IMR-90 (cell line): ENCODE data around the gene CT45A10. TPM values are rescaled to one million over a fixed set of nuclear protein-coding genes. Genes with fewer than 3 reads are reported as not detected.
"Not testable (repeated sequence)": the region's sequence is repeated elsewhere in the genome, so short reads cannot be mapped to it uniquely, and the experiment has no call there.

Source experiments
- ATAC-seq: fragments of 200-7000 bp; cut with Tn5 transposase; 2 replicates; pipeline ENCODE4 v1.9.1; 2020; ENCODE audit warnings: low read depth, mild to moderate bottlenecking, moderate library complexity
- BruUV-seq: library from RNA; stranded (reverse); fragments of 400-500 nt; replicated peaks from 2 replicates; lab custom pipeline; 2021; lab: Mats Ljungman, UMichigan
- CTCF ChIA-PET: fragments of 300-600 bp; formaldehyde crosslinking; extraction: SDS; loops from one replicate; lab custom pipeline; 2021; ENCODE audit warnings: antibody characterized with exemption; lab: Yijun Ruan, JAX
- POLR2A ChIA-PET: fragments of 300-600 bp; sonication (Branson Sonifier 250); formaldehyde crosslinking; loops from one replicate; lab custom pipeline; 2022; ENCODE audit warnings: antibody characterized with exemption; ENCODE audit not compliant: unreplicated experiment; lab: Charles Lee
- DNase-seq: peaks from one replicate; pipeline ENCODE4 v3.0.0; 2013
- H2AFZ ChIP-seq: replicated peaks from 2 replicates; pipeline ENCODE3; 2013; ENCODE audit warnings: low read length, mild to moderate bottlenecking; ENCODE audit not compliant: poor library complexity
- H2AK5ac ChIP-seq: 2 replicates; pipeline ENCODE4 v1.6.1; 2013; ENCODE audit warnings: low read depth, low read length, inconsistent platforms
- H2AK9ac ChIP-seq: replicated peaks from 2 replicates; pipeline ENCODE3; 2013; ENCODE audit warnings: mild to moderate bottlenecking, low read depth, low read length, moderate library complexity; ENCODE audit not compliant: poor library complexity
- H2BK120ac ChIP-seq: 2 replicates; pipeline ENCODE4 v1.6.1; 2013; ENCODE audit warnings: low read depth, low read length, inconsistent platforms
- H2BK15ac ChIP-seq: 3 replicates; pipeline ENCODE4 v1.6.1; 2013; ENCODE audit warnings: low read depth, low read length, inconsistent platforms
- H2BK20ac ChIP-seq: 2 replicates; pipeline ENCODE4 v1.6.1; 2013; ENCODE audit warnings: low read depth, mild to moderate bottlenecking, inconsistent platforms, low read length, moderate library complexity
- H2BK5ac ChIP-seq: 2 replicates; pipeline ENCODE4 v1.6.1; 2013; ENCODE audit warnings: mild to moderate bottlenecking, low read depth, low read length, inconsistent platforms; ENCODE audit not compliant: poor library complexity, severe bottlenecking
- H3K14ac ChIP-seq: replicated peaks from 2 replicates; pipeline ENCODE4 v1.6.1; 2013; ENCODE audit warnings: low read depth, low read length, inconsistent platforms
- H3K18ac ChIP-seq: 2 replicates; pipeline ENCODE4 v1.6.1; 2013; ENCODE audit warnings: low read depth, low read length, control low read depth
- H3K23ac ChIP-seq: 2 replicates; pipeline ENCODE4 v1.6.1; 2013; ENCODE audit warnings: low read depth, low read length, inconsistent platforms
- H3K27ac ChIP-seq: 2 replicates; pipeline ENCODE4 v1.5.1; 2013; ENCODE audit warnings: mild to moderate bottlenecking, control low read depth, low read length; ENCODE audit not compliant: insufficient read depth
- H3K27me3 ChIP-seq: 2 replicates; pipeline ENCODE4 v1.6.1; 2013; ENCODE audit warnings: low read length; ENCODE audit not compliant: control insufficient read depth, insufficient read depth
- H3K36me3 ChIP-seq: 2 replicates; pipeline ENCODE4 v1.6.1; 2013; ENCODE audit warnings: low read length, mixed read lengths; ENCODE audit not compliant: control insufficient read depth, insufficient read depth
- H3K4ac ChIP-seq: 2 replicates; pipeline ENCODE4 v1.6.1; 2013; ENCODE audit warnings: low read depth, low read length, inconsistent platforms
- H3K4me1 ChIP-seq: 2 replicates; pipeline ENCODE4 v1.6.1; 2013; ENCODE audit warnings: low read length, mixed read lengths; ENCODE audit not compliant: control insufficient read depth, insufficient read depth
- H3K4me2 ChIP-seq: 2 replicates; pipeline ENCODE4 v1.6.1; 2013; ENCODE audit warnings: low read depth, mild to moderate bottlenecking, control low read depth, low read length, moderate library complexity
- H3K4me3 ChIP-seq: 2 replicates; pipeline ENCODE4 v1.5.1; 2013; ENCODE audit warnings: low read depth, mild to moderate bottlenecking, control low read depth, low read length, moderate library complexity; ENCODE audit not compliant: insufficient read depth
- H3K56ac ChIP-seq: 2 replicates; pipeline ENCODE4 v1.6.1; 2013; ENCODE audit warnings: low read length, inconsistent platforms; ENCODE audit not compliant: insufficient read depth; ENCODE audit errors: extremely low read depth
- H3K79me1 ChIP-seq, 2 experiments: 2 replicates each; pipeline ENCODE4 v1.6.1; 2013; ENCODE audit warnings: low read length in 2 of 2, inconsistent platforms in 1 of 2, low read depth in 1 of 2
- H3K9ac ChIP-seq: 2 replicates; pipeline ENCODE4 v1.6.1; 2013; ENCODE audit warnings: low read depth, low read length, control low read depth
- H3K9me1 ChIP-seq: 2 replicates; pipeline ENCODE4 v1.6.1; 2013; ENCODE audit warnings: low read length, inconsistent platforms; ENCODE audit not compliant: insufficient read depth
- H3K9me3 ChIP-seq: 2 replicates; pipeline ENCODE4 v1.6.1; 2013; ENCODE audit warnings: low read length; ENCODE audit not compliant: control insufficient read depth, insufficient read depth
- H4K20me1 ChIP-seq: 2 replicates; pipeline ENCODE4 v1.6.1; 2013; ENCODE audit warnings: low read length, inconsistent platforms; ENCODE audit not compliant: insufficient read depth
- H4K5ac ChIP-seq: 2 replicates; pipeline ENCODE4 v1.6.1; 2013; ENCODE audit warnings: mild to moderate bottlenecking, low read depth, low read length, control low read depth
- H4K8ac ChIP-seq, 2 experiments: 2 replicates each; pipeline ENCODE4 v1.6.1; 2013; ENCODE audit warnings: low read depth in 2 of 2, low read length in 2 of 2, control low read depth in 1 of 2, inconsistent platforms in 1 of 2
- H4K91ac ChIP-seq: 2 replicates; pipeline ENCODE4 v1.6.1; 2013; ENCODE audit warnings: low read depth, low read length, inconsistent platforms; ENCODE audit not compliant: insufficient read depth
- WGBS, 2 experiments: methylation state at CpG; one replicate each; pipeline versions ENCODE4 v1.1.5 to v1.1.7; 2013; ENCODE audit warnings: missing lambda C conversion rate in 2 of 2; ENCODE audit not compliant: insufficient read length in 1 of 2; ENCODE audit errors: extremely low coverage in 2 of 2; 5-methylcytosine and 5-hydroxymethylcytosine counted together
- dilution Hi-C: fragments of 300-500 bp; cut with HindIII; formaldehyde crosslinking; loops from one replicate; pipeline ENCODE4 v1.14.3; 2018; ENCODE audit warnings: low sequenced_read_pairs; ENCODE audit not compliant: unreplicated experiment
- in situ Hi-C: fragments of 300-500 bp; cut with MboI; formaldehyde crosslinking; loops from 3 replicates; pipeline ENCODE4 v1.14.3; 2019; ENCODE audit warnings: low sequenced_read_pairs, inconsistent platforms, mixed read lengths
- intact Hi-C: fragments of 100-400 bp; cut with micrococcal nuclease; formaldehyde crosslinking; loops from 2 replicates; pipeline ENCODE4 v1.10.0; 2022
- polyA plus RNA-seq, 3 experiments: library from polyadenylated mRNA; depleted of rRNA; stranded (reverse); fragments of >200 nt; gene quantifications; 2 replicates each; pipeline ENCODE4 v1.2.3, GENCODE V29; 2012; ENCODE audit warnings: low replicate concordance in 1 of 3
- total RNA-seq: library from RNA; depleted of rRNA; stranded (reverse); fragments of >200 nt; gene quantifications from 2 replicates; pipeline ENCODE4 v1.2.3, GENCODE V29; 2012

The CT45A10 gene
- total and polyA plus RNA-seq, 2 of the 4 experiments (the other 2 are of a cell fraction) = not detected

DNA sequence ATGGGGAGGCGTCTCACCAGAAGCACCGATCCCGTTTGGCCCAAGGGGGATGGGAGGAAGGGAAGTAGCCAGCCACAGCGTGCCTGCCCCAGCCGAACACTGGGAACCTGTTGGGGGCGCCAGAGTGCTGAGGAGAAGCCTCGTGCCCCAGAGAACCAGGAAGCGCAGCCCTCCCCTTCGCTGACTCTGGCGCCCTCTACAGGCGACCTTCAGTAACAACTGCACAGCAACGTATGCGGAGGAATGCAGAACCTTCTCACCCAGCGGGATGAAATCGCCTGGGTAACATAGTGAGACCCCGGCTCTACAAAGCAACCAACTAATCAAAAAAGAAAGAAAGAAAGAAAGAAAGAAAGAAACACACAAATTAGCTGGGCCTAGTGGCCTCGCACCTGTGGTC is 21.5 kb downstream of the CT45A10 start, which contains the start of gene CT45A9:
Gene CT45A9 (minus strand): TSS at position 101 of the 400 bp plus-strand sequence. CDS start 3,751 bp downstream, outside the sequence.
- H2BK120ac ChIP-seq, H3K4me2 ChIP-seq, dilution Hi-C loops, H4K8ac ChIP-seq, H2AFZ ChIP-seq, H2AK9ac ChIP-seq, H3K4me3 ChIP-seq, CTCF ChIA-PET, DNase-seq, in situ Hi-C loops, H2BK5ac ChIP-seq, H4K91ac ChIP-seq, H3K27me3 ChIP-seq, H4K20me1 ChIP-seq, H3K4me1 ChIP-seq, H3K56ac ChIP-seq, H3K27ac ChIP-seq, H3K18ac ChIP-seq, intact Hi-C loops, H3K4ac ChIP-seq, H3K36me3 ChIP-seq, H4K5ac ChIP-seq, POLR2A ChIA-PET, H2BK20ac ChIP-seq, H3K9ac ChIP-seq, H2AK5ac ChIP-seq, H3K14ac ChIP-seq, H3K23ac ChIP-seq, H3K9me3 ChIP-seq, H3K79me1 ChIP-seq, H2BK15ac ChIP-seq, BruUV-seq, H3K9me1 ChIP-seq, ATAC-seq: not testable (repeated sequence)
- no CpG with 5 or more reads among the region's 17 CpGs for WGBS, 2 experiments

DNA sequence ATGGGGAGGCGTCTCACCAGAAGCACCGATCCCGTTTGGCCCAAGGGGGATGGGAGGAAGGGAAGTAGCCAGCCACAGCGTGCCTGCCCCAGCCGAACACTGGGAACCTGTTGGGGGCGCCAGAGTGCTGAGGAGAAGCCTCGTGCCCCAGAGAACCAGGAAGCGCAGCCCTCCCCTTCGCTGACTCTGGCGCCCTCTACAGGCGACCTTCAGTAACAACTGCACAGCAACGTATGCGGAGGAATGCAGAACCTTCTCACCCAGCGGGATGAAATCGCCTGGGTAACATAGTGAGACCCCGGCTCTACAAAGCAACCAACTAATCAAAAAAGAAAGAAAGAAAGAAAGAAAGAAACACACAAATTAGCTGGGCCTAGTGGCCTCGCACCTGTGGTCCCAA is 38.8 kb downstream of the CT45A10 start, which contains the start of gene CT45A8:
Gene CT45A8 (minus strand): TSS at position 101 of the 400 bp plus-strand sequence. CDS start 3,755 bp downstream, outside the sequence.
- H3K14ac ChIP-seq, H3K27ac ChIP-seq, ATAC-seq, DNase-seq, H2AK9ac ChIP-seq, H2BK20ac ChIP-seq, H2BK15ac ChIP-seq, H3K4me1 ChIP-seq, H2BK120ac ChIP-seq, H3K18ac ChIP-seq, H2BK5ac ChIP-seq, H3K56ac ChIP-seq, H3K9me1 ChIP-seq, H3K23ac ChIP-seq, POLR2A ChIA-PET, intact Hi-C loops, H3K9ac ChIP-seq, H3K4me2 ChIP-seq, H4K5ac ChIP-seq, H2AFZ ChIP-seq, H3K27me3 ChIP-seq, H3K9me3 ChIP-seq, H3K4me3 ChIP-seq, H4K8ac ChIP-seq, H3K36me3 ChIP-seq, H4K91ac ChIP-seq, H3K4ac ChIP-seq, H4K20me1 ChIP-seq, H3K79me1 ChIP-seq, H2AK5ac ChIP-seq, in situ Hi-C loops, BruUV-seq, dilution Hi-C loops, CTCF ChIA-PET: not testable (repeated sequence)
- no CpG with 5 or more reads among the region's 17 CpGs for WGBS, 2 experiments
